Activated CD8-positive, alpha-beta T cell treated with anti-CD3 and anti-CD28 coated beads, Interleukin-2, amount 10 ng/mL, durations not matched to agents 7 days and 5 days (primary cell): ENCODE data around the gene DHRSX. TPM values are rescaled to one million over a fixed set of nuclear protein-coding genes. Genes with fewer than 3 reads are reported as not detected.
"Not testable (repeated sequence)": the region's sequence is repeated elsewhere in the genome, so short reads cannot be mapped to it uniquely, and the experiment has no call there.

ENCODE experiments used
- ATAC-seq: fragments of 150-1000 bp; cut with Tn5 transposase; one replicate; pipeline ENCODE4 v1.10.0; 2021; ENCODE audit warnings: moderate library complexity
- CTCF ChIA-PET: fragments of 350-600 bp; sonication (Branson Sonifier 250); formaldehyde crosslinking; loops from one replicate; lab custom pipeline; 2021; ENCODE audit warnings: antibody characterized with exemption; lab: Charles Lee
- POLR2A ChIA-PET: fragments of 350-600 bp; sonication (Branson Sonifier 250); formaldehyde crosslinking; loops from one replicate; lab custom pipeline; 2021; ENCODE audit warnings: antibody characterized with exemption; lab: Charles Lee
- DNase-seq: peaks from one replicate; pipeline ENCODE4 v3.0.0-alpha.2; 2020
- H3K27ac Mint-ChIP-seq: one replicate; pipeline ENCODE4 v1.8.0; 2021; ENCODE audit warnings: mild to moderate bottlenecking, mixed read lengths
- H3K27me3 Mint-ChIP-seq: one replicate; pipeline ENCODE4 v1.8.0; 2021; ENCODE audit warnings: low read depth, mixed read lengths
- H3K36me3 Mint-ChIP-seq: one replicate; pipeline ENCODE4 v1.8.0; 2021; ENCODE audit warnings: low read depth, mixed read lengths
- H3K4me1 Mint-ChIP-seq: one replicate; pipeline ENCODE4 v1.8.0; 2021; ENCODE audit warnings: low read depth, mixed read lengths
- H3K4me3 Mint-ChIP-seq: one replicate; pipeline ENCODE4 v1.8.0; 2021; ENCODE audit warnings: mild to moderate bottlenecking, mixed read lengths
- H3K9me3 Mint-ChIP-seq: one replicate; pipeline ENCODE4 v1.8.0; 2022; ENCODE audit warnings: mixed read lengths; ENCODE audit not compliant: insufficient read depth
- total RNA-seq, 2 experiments: library from RNA; stranded (reverse); gene quantifications; one replicate each; pipeline ENCODE4 v1.2.3, GENCODE V29; 2021

DHRSX gene
- total RNA-seq, 2 experiments from 2014 or later, result 16.2 to 18.9 TPM

DNA sequence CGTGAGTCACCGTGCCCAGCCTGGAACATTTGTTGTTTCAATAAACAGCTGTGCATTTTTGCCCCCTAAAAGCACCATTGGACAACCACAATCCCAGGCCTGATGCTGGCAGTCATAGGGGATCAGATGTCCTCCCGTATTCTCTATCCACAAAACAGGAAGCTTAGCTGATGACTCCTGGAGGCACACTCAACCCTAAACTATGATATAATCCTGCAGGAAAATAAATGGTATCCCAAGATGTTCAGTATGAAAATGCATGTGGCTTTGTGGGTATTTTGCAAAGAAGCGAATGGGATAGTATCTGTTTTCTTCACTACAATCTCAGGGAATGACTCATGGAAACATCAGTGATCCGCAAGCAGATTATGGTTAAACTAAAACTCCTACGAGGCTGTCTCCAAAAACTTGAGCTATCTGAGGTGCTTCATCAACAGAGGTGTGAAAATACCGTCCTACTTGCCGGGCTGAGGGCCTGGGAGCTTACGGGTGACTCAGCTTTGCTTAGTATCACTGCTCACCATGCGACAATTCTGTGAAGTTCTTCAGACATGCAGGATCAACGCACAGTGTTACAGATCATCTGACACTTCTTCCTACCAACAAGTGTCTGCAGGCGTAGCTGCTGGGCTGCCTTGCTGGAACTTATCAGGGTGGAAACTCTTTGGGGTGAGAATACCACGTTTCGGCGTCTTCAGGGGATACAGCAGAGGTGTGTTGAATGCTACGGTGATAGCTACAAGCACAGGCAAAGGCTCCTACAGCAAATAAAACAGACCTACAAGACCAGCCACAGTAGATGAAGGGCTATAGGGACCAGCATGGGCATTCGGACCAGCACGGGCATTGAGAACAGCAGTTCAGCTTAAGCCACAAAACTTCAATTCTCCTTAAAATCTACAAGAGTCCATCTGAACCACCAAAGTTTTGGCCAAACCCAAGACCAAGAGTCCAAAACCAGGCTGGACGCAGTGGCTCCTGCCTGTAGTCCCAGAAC lies 148.5 kb downstream of the DHRSX start:
- ATAC-seq, result no peak
- CTCF ChIA-PET, result no interaction called here
- POLR2A ChIA-PET, result no interaction called here

DNA sequence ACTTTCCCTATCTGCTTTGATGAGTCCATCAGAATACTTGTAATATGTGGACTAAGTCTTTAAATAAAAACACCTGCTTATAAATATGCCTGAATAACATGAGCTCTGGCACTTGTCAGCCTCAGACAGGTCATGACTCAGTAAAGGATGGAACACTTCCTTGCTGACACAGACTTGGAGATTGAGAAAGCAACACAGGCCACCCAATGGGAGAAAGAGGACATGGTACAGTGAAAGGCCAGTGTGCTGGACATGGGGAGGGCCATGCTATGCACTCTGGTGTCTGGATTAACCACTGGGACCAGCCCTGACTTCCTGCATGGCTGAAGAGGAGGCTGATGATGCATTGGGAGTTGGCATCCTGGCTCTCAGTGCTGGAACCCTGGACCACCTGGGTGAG lies 149.5 kb downstream of the DHRSX start:
- Mint-ChIP-seq H3K4me1 (no peaks in the 10 kb centered on the region), H3K36me3 (peaks cover 31% of the 10 kb centered on the region)

More for the DNA sequence above, 148.5 kb downstream of the DHRSX start:
- Mint-ChIP-seq H3K9me3 (peaks cover 11% of the 10 kb centered on the region), H3K4me1 (no peaks in the 10 kb centered on the region), H3K27me3 (no peaks in the 10 kb centered on the region), H3K27ac (no peak overlapping the region), H3K4me3 (no peak overlapping the region), H3K36me3 (peaks cover 25% of the 10 kb centered on the region)
- no peak for DNase-seq

DNA sequence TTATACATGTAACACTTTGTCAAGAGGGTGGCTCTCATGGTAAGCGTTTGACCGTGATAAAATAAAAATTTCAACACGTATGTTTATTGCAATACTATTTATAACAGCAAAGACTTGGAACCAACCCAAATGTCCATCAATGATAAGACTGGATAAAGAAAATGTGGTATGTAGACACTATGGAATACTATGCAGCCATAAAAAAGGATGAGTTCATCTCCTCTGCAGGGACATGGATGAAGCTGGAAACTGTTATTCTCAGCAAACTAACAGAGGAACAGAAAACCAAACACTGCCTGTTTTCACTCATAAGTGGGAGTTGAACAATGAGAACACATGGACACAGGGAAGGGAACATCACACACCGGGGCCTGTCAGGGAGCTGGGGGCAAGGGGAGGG lies 150.1 kb downstream of the DHRSX start:
- H3K27ac Mint-ChIP-seq, ATAC-seq, H3K4me3 Mint-ChIP-seq, H3K27me3 Mint-ChIP-seq, POLR2A ChIA-PET, DNase-seq, CTCF ChIA-PET, H3K4me1 Mint-ChIP-seq: not testable (repeated sequence)
- Mint-ChIP-seq H3K9me3 (peaks cover 11% of the 10 kb centered on the region), H3K36me3 (peaks cover 36% of the 10 kb centered on the region)

More for the DNA sequence above, 149.5 kb downstream of the DHRSX start:
- H3K9me3 Mint-ChIP-seq, result peaks cover 11% of the 10 kb centered on the region
- DNase-seq (no peak), ATAC-seq (no peak)
- ChIA-PET POLR2A (no interaction called here), CTCF (no interaction called here)
- no peaks in the 10 kb centered on the region for H3K27me3 Mint-ChIP-seq
- H3K4me3 Mint-ChIP-seq, result no peak overlapping the region
- no peak overlapping the region for H3K27ac Mint-ChIP-seq

DNA sequence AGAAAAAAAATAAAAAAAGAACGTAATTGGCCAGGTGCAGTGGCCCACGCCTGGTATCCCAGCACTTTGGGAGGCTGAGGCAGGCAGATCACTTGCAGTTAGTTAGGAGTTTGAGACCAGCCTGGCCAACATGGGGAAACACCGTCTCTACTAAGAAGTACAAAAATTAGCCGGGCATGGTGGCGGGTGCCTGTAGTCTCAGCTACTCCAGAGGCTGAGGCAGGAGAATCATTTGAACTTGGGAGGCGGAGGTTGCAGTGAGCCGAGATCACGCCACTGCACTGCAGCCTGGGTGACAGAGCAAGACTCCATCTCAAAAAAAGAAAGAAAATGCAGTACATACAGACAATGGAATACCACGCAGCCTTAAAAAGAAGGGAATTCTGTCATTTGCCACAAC lies 150.7 kb downstream of the DHRSX start:
- H3K36me3 Mint-ChIP-seq, result peaks cover 40% of the 10 kb centered on the region
- peaks cover 10% of the 10 kb centered on the region for H3K9me3 Mint-ChIP-seq
- H3K4me1 Mint-ChIP-seq, POLR2A ChIA-PET, H3K4me3 Mint-ChIP-seq, H3K27me3 Mint-ChIP-seq, ATAC-seq, CTCF ChIA-PET, DNase-seq, H3K27ac Mint-ChIP-seq: not testable (repeated sequence)

DNA sequence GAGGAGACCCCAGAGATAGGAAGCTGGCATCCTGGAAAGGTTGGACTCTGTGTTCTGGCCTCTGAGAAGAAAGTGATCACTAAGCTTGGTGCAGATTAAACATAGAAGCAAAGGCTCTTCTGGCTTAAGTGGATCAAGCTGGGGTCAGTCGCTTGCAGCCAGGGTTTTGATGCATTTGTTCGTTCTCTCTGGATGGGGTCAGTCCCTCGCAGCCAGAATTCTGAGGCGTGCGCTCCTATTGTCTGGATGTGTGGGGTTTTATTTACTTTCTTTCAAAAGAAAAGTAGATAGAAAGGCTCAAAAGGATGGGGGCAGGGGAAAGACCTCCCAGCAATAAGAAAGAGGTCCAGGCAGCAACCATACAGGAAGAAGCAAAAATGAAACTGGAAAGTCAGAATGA lies 152.6 kb downstream of the DHRSX start:
- no peak overlapping the region for H3K4me3 Mint-ChIP-seq
- no peak for ATAC-seq
- no peak overlapping the region for H3K27ac Mint-ChIP-seq
- H3K9me3 Mint-ChIP-seq, result peaks cover 5% of the 10 kb centered on the region
- CTCF ChIA-PET, result no interaction called here
- POLR2A ChIA-PET, result no interaction called here
- H3K36me3 Mint-ChIP-seq, result peaks cover 37% of the 10 kb centered on the region
- no peaks in the 10 kb centered on the region for H3K4me1 Mint-ChIP-seq
- H3K27me3 Mint-ChIP-seq, result no peaks in the 10 kb centered on the region
- DNase-seq, result no peak

DNA sequence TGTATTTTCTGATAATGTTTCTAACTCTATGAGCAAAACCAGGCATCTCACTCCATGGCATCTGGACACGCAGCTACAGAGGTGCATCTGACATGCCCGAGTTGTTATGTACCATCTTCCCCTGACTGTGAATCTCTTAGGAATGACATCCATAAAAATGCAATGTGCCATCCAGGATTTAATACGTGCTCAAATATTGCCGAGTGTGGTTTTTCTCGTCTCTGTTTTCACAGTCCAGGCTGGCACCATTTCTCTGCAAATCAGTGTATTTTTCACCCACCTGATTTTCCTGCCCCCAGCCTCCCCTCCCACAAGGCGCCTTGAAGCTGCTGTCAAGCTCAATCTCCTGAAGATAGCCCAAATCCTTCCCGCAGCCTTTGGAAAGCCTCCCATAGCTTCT lies 154.6 kb downstream of the DHRSX start:
- POLR2A ChIA-PET, result no interaction called here

DNA sequence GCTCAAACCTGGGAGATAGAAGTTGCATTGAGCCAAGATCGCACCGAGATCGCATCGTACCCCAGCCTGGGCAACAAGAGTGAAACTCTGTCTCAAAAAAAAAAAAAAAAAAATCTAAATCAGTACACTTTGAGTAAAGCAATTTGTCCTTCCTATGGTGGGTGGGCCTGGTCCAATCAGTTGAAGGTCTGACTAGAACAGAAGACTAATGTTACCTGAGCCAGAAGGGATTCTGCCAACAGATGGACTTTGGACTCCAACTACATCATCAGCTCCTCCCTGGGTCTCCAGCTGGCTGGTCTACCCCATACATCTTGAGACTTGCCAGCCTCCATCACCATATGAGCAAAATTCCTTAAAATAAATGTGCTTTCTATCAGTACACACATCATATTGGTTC lies 155.2 kb downstream of the DHRSX start:
- Mint-ChIP-seq H3K36me3 (peaks cover 36% of the 10 kb centered on the region), H3K9me3 (peaks cover 6% of the 10 kb centered on the region), H3K4me1 (no peaks in the 10 kb centered on the region), H3K4me3 (no peak overlapping the region), H3K27ac (no peak overlapping the region), H3K27me3 (no peaks in the 10 kb centered on the region)
- POLR2A ChIA-PET, result no interaction called here
- CTCF ChIA-PET, result no interaction called here
- ATAC-seq (no peak), DNase-seq (no peak)

More for the DNA sequence above, 154.6 kb downstream of the DHRSX start:
- peaks cover 38% of the 10 kb centered on the region for H3K36me3 Mint-ChIP-seq
- ATAC-seq (no peak), DNase-seq (no peak)
- CTCF ChIA-PET, result no interaction called here
- H3K27ac Mint-ChIP-seq, result no peak overlapping the region
- H3K4me1 Mint-ChIP-seq, result no peaks in the 10 kb centered on the region
- H3K4me3 Mint-ChIP-seq, result no peak overlapping the region
- peaks cover 5% of the 10 kb centered on the region for H3K9me3 Mint-ChIP-seq
- H3K27me3 Mint-ChIP-seq, result no peaks in the 10 kb centered on the region

DNA sequence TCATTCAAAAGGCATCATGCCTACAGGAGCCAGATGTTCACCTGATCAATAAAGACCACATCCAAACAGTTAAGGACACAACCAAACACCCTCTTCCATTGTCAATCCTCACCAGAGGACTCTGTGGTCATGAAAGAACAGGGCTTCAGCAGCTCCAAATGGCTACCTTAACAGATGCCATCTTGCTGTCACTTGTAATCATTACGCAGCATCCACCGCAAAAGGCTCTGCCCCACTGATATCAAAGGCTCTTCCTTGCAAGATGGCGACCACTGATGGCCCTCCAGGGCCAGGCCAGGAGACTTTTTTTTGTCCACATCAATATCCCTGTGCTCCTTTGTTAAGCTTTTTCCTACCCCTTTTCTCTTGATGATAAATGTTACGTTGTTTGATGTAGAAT lies 157.4 kb downstream of the DHRSX start:
- ATAC-seq, result no peak
- DNase-seq, result no peak
- no peaks in the 10 kb centered on the region for H3K27me3 Mint-ChIP-seq
- H3K27ac Mint-ChIP-seq, result no peak overlapping the region
- ChIA-PET POLR2A (no interaction called here), CTCF (no interaction called here)
- peaks cover 47% of the 10 kb centered on the region for H3K36me3 Mint-ChIP-seq
- H3K4me1 Mint-ChIP-seq, result no peaks in the 10 kb centered on the region
- H3K4me3 Mint-ChIP-seq, result no peak overlapping the region
- peaks cover 9% of the 10 kb centered on the region for H3K9me3 Mint-ChIP-seq

DNA sequence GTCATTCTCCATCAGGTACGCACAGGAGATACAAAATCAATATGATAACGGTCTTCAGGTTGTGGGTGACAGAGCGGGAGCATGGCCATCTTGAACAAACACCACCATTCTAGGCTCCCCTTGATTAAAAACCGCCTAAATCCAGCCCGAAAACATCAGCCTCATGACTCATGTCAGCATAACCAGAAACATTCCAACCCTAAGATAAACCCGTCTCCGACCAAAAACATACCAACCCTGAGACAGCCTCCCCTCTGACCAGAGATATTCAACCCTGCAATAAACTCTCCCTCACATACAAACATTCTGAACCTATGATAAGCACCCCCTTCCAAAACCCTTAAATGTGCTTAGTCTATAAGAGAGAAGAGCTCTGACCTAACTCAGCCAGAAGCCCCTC lies 157.9 kb downstream of the DHRSX start:
- H3K4me3 Mint-ChIP-seq, result no peak overlapping the region
- CTCF ChIA-PET, result no interaction called here
- H3K27ac Mint-ChIP-seq, result no peak overlapping the region
- no peaks in the 10 kb centered on the region for H3K27me3 Mint-ChIP-seq
- ATAC-seq (no peak), DNase-seq (no peak)
- H3K36me3 Mint-ChIP-seq, result peaks cover 46% of the 10 kb centered on the region
- no peaks in the 10 kb centered on the region for H3K4me1 Mint-ChIP-seq
- H3K9me3 Mint-ChIP-seq, result peaks cover 9% of the 10 kb centered on the region
- POLR2A ChIA-PET, result no interaction called here

DNA sequence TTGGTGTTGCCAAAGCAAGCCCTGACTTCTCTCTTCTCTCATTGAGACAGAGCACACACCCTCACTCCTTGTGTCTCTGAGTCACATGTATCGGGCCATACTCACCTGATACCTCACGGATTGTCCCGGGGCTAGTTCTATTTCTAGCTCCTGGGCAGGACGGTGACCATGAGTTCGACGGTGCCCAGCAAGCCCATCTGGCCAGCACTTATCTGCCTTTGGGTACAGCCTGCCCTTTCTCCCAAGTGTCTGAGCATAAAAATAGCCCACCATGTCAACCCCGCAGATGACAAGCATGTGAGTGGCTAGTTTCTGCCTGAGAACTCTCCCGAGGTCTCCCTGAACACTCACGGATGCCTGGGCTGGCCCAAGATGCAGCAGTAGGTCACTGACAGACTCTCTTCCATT lies 158.5 kb downstream of the DHRSX start:
- ATAC-seq (no peak), DNase-seq (no peak)
- H3K4me3 Mint-ChIP-seq, result no peak overlapping the region
- POLR2A ChIA-PET, result no interaction called here
- H3K27ac Mint-ChIP-seq, result no peak overlapping the region
- peaks cover 45% of the 10 kb centered on the region for H3K36me3 Mint-ChIP-seq
- H3K4me1 Mint-ChIP-seq, result no peaks in the 10 kb centered on the region
- H3K9me3 Mint-ChIP-seq, result peaks cover 11% of the 10 kb centered on the region
- no peaks in the 10 kb centered on the region for H3K27me3 Mint-ChIP-seq
- CTCF ChIA-PET, result no interaction called here

DNA sequence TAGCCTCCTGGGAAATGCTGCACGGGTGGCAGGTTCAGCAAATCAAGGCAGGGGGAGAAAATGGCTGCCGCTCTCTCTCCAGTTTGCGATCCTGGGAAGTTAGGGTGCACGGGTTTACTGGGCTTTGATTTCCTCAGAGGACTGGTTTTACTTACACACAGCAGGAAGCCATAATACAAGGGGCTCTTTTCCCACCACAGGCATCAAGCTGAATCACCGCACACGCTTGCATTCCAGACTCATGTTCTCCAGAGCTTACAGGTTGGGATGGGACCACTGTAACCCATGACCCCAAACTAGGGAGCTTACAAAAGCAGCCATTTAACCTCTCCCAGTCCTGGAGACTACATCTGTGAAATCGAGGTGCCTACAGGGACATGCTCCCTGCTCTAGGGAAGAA lies 159.8 kb downstream of the DHRSX start:
- ATAC-seq, result no peak
- DNase-seq, result no peak
- CTCF ChIA-PET, result no interaction called here
- Mint-ChIP-seq H3K9me3 (peaks cover 14% of the 10 kb centered on the region), H3K27me3 (no peaks in the 10 kb centered on the region), H3K27ac (no peak overlapping the region), H3K4me3 (no peak overlapping the region), H3K4me1 (no peaks in the 10 kb centered on the region), H3K36me3 (peaks cover 36% of the 10 kb centered on the region)
- POLR2A ChIA-PET, result no interaction called here

DNA sequence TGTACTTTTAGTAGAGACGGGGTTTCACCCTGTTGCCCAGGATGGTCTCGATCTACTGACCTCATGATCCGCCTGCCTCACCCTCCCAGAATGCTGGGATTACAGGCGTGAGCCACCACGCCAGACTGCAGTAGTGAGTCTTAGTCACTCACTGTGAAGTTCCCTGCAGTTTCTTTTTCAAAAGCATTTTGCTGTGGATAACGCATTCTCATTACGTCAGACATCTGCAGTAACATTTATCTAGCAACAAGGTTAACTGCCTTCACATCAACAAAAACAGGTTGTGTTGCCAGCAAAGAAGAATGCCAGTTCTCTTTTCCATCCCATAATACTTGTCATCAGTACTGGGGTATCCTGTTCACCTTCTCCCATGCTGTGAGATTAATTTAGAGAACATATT lies 164.6 kb downstream of the DHRSX start:
- ChIA-PET POLR2A (no interaction called here), CTCF (no interaction called here)

More for the DNA sequence above, 164.6 kb downstream of the DHRSX start:
- ATAC-seq, result no peak
- DNase-seq, result no peak
- no peaks in the 10 kb centered on the region for H3K27me3 Mint-ChIP-seq
- peaks cover 20% of the 10 kb centered on the region for H3K36me3 Mint-ChIP-seq
- no peak overlapping the region for H3K4me3 Mint-ChIP-seq
- H3K4me1 Mint-ChIP-seq, result no peaks in the 10 kb centered on the region
- H3K9me3 Mint-ChIP-seq, result peaks cover 14% of the 10 kb centered on the region
- no peak overlapping the region for H3K27ac Mint-ChIP-seq
